Uterus (tissue), 2 donors: ENCODE data around the gene PRKAG2.
"Not testable (repeated sequence)": the region's sequence is repeated elsewhere in the genome, so short reads cannot be mapped to it uniquely, and the experiment has no call there.

Source experiments
- POLR2A ChIP-seq, 2 donors: fragments of 450-650 bp; IDR thresholded peaks; one replicate each; pipeline ENCODE4 v1.6.1; 2016; ENCODE audit warnings: antibody characterized with exemption in 2 of 2, mild to moderate bottlenecking in 1 of 2, moderate library complexity in 1 of 2
- TF ChIP-seq, protein P1 (sequence below), 4 experiments: fragments of 200-600 bp in 2 of 4; fragments of 450-650 bp in 2 of 4; sonication (generic) in 2 of 4; IDR thresholded peaks; one replicate each; pipeline ENCODE4 v1.5.1; 2016 to 2019; ENCODE audit warnings: antibody characterized with exemption in 4 of 4, mild to moderate bottlenecking in 2 of 4, moderate library complexity in 1 of 4

DNA sequence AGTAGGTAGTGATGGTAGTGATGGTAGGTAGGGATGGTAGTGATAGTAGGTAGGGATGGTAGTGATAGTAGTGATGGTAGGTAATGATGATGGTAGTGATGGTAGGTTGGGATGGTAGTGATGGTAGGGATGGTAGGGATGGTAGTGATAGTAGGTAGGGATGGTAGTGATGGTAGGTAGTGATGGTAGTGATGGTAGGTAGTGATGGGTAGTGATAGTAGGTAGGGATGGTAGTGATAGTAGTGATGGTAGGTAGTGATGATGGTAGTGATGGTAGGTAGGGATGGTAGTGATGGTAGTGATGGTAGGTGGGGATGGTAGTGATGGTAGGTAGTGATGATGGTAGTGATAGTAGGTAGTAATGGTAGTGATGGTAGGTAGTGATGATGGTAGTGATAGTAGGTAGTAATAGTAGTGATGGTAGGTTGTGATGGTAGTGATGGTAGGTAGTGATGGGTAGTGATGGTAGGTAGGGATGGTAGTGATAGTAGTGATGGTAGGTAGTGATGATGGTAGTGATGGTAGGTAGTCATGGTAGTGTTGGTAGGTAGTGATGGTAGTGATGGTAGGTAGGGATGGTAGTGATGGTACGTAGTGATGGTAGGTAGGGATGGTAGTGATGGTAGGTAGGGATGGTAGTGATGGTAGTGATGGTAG lies 35.4 kb downstream of the PRKAG2 start:
- not testable (repeated sequence) for TF ChIP-seq POLR2A (IDR thresholded peaks at IDR 0.05)
- TF ChIP-seq, protein P1, sequence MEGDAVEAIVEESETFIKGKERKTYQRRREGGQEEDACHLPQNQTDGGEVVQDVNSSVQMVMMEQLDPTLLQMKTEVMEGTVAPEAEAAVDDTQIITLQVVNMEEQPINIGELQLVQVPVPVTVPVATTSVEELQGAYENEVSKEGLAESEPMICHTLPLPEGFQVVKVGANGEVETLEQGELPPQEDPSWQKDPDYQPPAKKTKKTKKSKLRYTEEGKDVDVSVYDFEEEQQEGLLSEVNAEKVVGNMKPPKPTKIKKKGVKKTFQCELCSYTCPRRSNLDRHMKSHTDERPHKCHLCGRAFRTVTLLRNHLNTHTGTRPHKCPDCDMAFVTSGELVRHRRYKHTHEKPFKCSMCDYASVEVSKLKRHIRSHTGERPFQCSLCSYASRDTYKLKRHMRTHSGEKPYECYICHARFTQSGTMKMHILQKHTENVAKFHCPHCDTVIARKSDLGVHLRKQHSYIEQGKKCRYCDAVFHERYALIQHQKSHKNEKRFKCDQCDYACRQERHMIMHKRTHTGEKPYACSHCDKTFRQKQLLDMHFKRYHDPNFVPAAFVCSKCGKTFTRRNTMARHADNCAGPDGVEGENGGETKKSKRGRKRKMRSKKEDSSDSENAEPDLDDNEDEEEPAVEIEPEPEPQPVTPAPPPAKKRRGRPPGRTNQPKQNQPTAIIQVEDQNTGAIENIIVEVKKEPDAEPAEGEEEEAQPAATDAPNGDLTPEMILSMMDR (IDR thresholded peaks at IDR 0.05) = not testable (repeated sequence)
